ENCODE measurements around the gene TNIK.

TNIK gene

GRCh38 chr3:171458071-171458863 is 1.9 kb downstream of the TNIK start:
- no peak overlapping the region for H3K27ac ChIP-seq (ENCODE audit: low read length)
- TF ChIP-seq EZH2phosphoT487 (IDR thresholded peaks at IDR 0.05; ENCODE audit: low read depth) (no peak), CTCF (IDR thresholded peaks at IDR 0.05; ENCODE audit: low read depth, low read length) (no peak)
- H3K4me3 ChIP-seq (ENCODE audit: low read length), result peak overlapping the region; percentile 90

GRCh38 chr3:171457607-171458061 is 2.6 kb downstream of the TNIK start:
- Histone ChIP-seq H3K27me3 (ENCODE audit: low read depth, low read length) (no peaks in the 10 kb centered on the region), H3K4me3 (ENCODE audit: low read length) (peak overlapping the region; percentile 90; the same call in 1 of the 2 replicates), H4K20me1 (ENCODE audit: insufficient read depth, low read length) (peaks cover 60% of the 10 kb centered on the region), H3K36me3 (replicated peaks; ENCODE audit: low read depth, low read length) (no peaks in the 10 kb centered on the region), H2AFZ (ENCODE audit: low read depth, low read length) (no peak overlapping the region), H3K9me3 (ENCODE audit: insufficient read depth, low read length) (no peaks in the 10 kb centered on the region), H3K9ac (ENCODE audit: low read length) (no peak overlapping the region), H3K4me1 (ENCODE audit: low read length) (peaks cover 25% of the 10 kb centered on the region), H3K27ac (ENCODE audit: low read length) (no peak overlapping the region), H3K79me2 (ENCODE audit: low read length) (peaks cover 87% of the 10 kb centered on the region), H3K4me2 (ENCODE audit: low read length) (peak overlapping the region; percentile 91)
- TF ChIP-seq EZH2phosphoT487 (IDR thresholded peaks at IDR 0.05; ENCODE audit: low read depth) (no peak), CTCF (IDR thresholded peaks at IDR 0.05; ENCODE audit: low read depth, low read length) (no peak)

More at GRCh38 chr3:171458071-171458863, 1.9 kb downstream of the TNIK start:
- Histone ChIP-seq H3K36me3 (replicated peaks; ENCODE audit: low read depth, low read length) (no peaks in the 10 kb centered on the region), H3K4me1 (ENCODE audit: low read length) (peaks cover 25% of the 10 kb centered on the region), H3K79me2 (ENCODE audit: low read length) (peaks cover 81% of the 10 kb centered on the region), H3K9ac (ENCODE audit: low read length) (peak overlapping the region; percentile 88), H4K20me1 (ENCODE audit: insufficient read depth, low read length) (peaks cover 55% of the 10 kb centered on the region), H2AFZ (ENCODE audit: low read depth, low read length) (no peak overlapping the region), H3K27me3 (ENCODE audit: low read depth, low read length) (no peaks in the 10 kb centered on the region), H3K9me3 (ENCODE audit: insufficient read depth, low read length) (no peaks in the 10 kb centered on the region), H3K4me2 (ENCODE audit: low read length) (peak overlapping the region; percentile 91)

GRCh38 chr3:171456765-171457606 is 3.2 kb downstream of the TNIK start:
- peaks cover 94% of the 10 kb centered on the region for H3K79me2 ChIP-seq (ENCODE audit: low read length)
- no peaks in the 10 kb centered on the region for H3K9me3 ChIP-seq (ENCODE audit: insufficient read depth, low read length)
- H4K20me1 ChIP-seq (ENCODE audit: insufficient read depth, low read length), result peaks cover 66% of the 10 kb centered on the region
- H3K9ac ChIP-seq (ENCODE audit: low read length), result no peak overlapping the region
- no peak overlapping the region for H3K27ac ChIP-seq (ENCODE audit: low read length)
- TF ChIP-seq CTCF (IDR thresholded peaks at IDR 0.05; ENCODE audit: low read depth, low read length) (no peak), EZH2phosphoT487 (IDR thresholded peaks at IDR 0.05; ENCODE audit: low read depth) (no peak)
- no peak overlapping the region for H3K4me3 ChIP-seq (ENCODE audit: low read length)
- H2AFZ ChIP-seq (ENCODE audit: low read depth, low read length), result no peak overlapping the region
- H3K36me3 ChIP-seq (replicated peaks; ENCODE audit: low read depth, low read length), result no peaks in the 10 kb centered on the region
- H3K4me2 ChIP-seq (ENCODE audit: low read length), result peak overlapping the region; percentile 91; the same call in 1 of the 2 replicates
- H3K4me1 ChIP-seq (ENCODE audit: low read length), result peaks cover 21% of the 10 kb centered on the region
- no peaks in the 10 kb centered on the region for H3K27me3 ChIP-seq (ENCODE audit: low read depth, low read length)
